GM12891 (cell line): Measurements from ENCODE around the gene PLEK.

Experiments used
- DNase-seq: peaks from one replicate; pipeline ENCODE4 v3.0.0; 2011; ENCODE audit warnings: low spot score; ENCODE audit not compliant: insufficient read length
- FAIRE-seq: peaks from 2 replicates; lab custom pipeline; 2011; peaks lifted over from hg19 to GRCh38; lab: Jason Lieb, UNC
- PAX5 ChIP-seq: IDR thresholded peaks from 2 replicates; pipeline ENCODE4 v1.6.1; 2011; ENCODE audit warnings: low read length, moderate library complexity, mild to moderate bottlenecking; ENCODE audit not compliant: insufficient read depth, severe bottlenecking
- POLR2A ChIP-seq: IDR thresholded peaks from 2 replicates; pipeline ENCODE4 v1.6.1; 2011; ENCODE audit warnings: low read depth, low read length, control low read depth
- POLR2AphosphoS5 ChIP-seq: IDR thresholded peaks from 2 replicates; pipeline ENCODE4 v1.6.1; 2011; ENCODE audit warnings: low read depth, low read length, control low read depth
- POU2F2 ChIP-seq: IDR thresholded peaks from 2 replicates; pipeline ENCODE4 v1.6.1; 2011; ENCODE audit warnings: low read depth, mild to moderate bottlenecking, control low read depth, low read length, moderate library complexity
- SPI1 ChIP-seq: IDR thresholded peaks from 2 replicates; pipeline ENCODE4 v1.6.1; 2011; ENCODE audit warnings: low read depth, low read length, control low read depth
- TAF1 ChIP-seq: IDR thresholded peaks from 2 replicates; pipeline ENCODE4 v1.6.1; 2011; ENCODE audit warnings: low read depth, low read length, control low read depth

PLEK gene

DNA sequence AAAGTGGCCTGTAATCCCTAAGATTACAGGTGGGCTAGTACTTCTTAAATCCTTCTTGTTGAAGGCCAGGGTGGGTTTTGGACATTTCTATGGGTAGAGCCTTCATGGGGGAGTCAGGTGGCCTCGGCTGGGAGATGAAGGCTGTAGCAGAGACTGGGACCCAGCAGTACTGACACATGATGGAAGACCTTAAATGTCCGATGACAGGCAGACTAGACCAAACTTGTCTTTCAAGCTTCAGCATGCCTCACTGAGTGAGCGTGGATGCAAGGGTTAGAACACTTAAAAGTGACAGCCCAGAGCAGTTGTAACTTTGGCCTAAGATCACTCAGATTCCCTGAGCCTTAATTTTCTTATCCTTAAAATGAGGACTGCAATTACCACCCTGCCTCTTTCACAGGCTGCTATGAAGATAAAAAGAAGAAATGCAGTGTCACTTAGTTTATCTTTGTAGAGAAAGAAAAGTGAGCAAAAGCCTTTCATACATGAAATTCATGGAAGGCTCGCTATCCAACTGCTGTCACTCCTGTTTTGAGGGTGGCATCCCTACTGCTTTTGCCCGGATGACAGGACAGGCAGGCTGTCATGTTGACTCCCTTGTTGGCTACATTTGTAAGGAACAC is 19.5 kb downstream of the PLEK start:
- peak; percentile 72 for FAIRE-seq
- no peak for DNase-seq

DNA sequence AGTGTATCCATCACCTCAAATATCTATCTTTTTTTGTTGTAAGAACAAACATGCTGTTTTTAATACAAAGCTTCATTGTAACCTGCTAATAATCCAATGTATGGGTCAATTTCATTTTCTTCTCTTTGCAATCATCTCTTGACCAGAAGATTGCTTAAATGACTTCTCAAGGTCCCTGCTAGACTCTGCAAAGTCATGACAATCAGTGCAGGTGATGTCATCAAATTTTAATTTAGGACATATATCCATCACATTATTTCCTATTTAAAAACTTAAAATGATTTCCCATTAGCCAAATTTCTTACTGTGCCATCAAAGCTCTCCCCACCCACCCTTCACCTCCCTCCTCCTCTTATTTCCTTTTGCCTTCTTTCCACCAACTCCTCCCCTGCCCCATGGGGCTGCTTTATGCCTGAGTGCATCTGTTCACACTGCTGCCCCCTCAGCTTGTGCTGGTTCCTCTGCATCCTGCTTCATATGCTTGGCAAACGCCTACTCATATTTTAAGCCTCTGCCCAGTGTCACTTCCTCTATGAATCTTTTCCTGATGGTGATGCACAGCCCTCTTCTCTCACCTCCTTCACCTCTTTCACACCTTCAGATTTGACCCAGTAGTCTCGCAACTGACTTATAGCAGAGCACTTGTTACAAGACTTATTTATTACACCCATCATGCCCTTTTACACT is 20.3 kb downstream of the PLEK start:
- no peak for DNase-seq
- TF ChIP-seq POLR2A (peak; percentile 66), SPI1 (peak; percentile 91), TAF1 (no peak; the same call in 1 of the 2 replicates), POLR2AphosphoS5 (peak; percentile 42; the same call in 1 of the 2 replicates), PAX5 (peak; percentile 84), POU2F2 (peak; percentile 52; the same call in 1 of the 2 replicates)
- peak; percentile 97 for FAIRE-seq

More for the DNA sequence above, 19.5 kb downstream of the PLEK start:
- TF ChIP-seq POU2F2 (no peak), TAF1 (no peak), PAX5 (no peak), POLR2AphosphoS5 (no peak), POLR2A (no peak), SPI1 (no peak)

DNA sequence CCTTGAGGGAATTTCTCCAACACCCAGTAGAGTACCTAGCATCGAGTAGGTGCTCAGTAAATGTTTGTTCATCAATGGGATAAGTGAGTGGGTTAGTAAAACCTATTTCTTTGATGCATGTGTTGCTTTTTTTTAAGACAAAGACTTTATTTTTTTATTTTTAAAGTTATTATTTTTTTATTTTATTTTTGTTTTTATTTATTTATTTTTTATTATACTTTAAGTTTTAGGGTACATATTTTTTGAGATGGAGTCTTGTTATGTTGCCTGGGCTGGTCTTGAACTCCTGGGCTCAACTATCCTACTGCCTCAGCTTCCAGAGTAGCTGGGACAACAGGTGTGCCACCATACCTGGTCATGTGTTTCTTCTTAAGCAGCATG is 20.8 kb downstream of the PLEK start:
- TF ChIP-seq POLR2AphosphoS5, result no peak
- TF ChIP-seq SPI1, result no peak
- TF ChIP-seq POU2F2, result no peak
- no peak for TF ChIP-seq TAF1
- TF ChIP-seq POLR2A, result no peak
- no peak for TF ChIP-seq PAX5
- FAIRE-seq (no peak), DNase-seq (no peak)

DNA sequence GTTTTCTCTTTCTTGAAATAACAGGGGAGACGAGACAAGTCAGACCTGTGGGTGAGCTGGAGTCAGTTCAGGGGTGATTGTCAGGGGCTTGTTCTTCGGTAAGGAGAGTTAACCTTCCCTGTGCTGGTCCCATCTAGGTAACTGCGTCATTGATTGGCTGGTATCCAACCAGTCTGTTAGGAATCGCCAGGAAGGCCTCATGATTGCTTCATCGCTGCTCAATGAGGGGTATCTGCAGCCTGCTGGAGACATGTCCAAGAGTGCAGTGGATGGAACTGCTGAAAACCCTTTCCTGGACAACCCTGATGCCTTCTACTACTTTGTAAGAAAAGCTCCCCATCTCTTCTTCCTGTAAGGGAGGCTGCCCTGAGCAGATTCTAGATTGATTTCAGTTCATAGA is 21.3 kb downstream of the PLEK start:
- TF ChIP-seq POLR2AphosphoS5 (peak; percentile 51; the same call in 1 of the 2 replicates), TAF1 (no peak)
- peak; percentile 70 for FAIRE-seq
- no peak for DNase-seq

DNA sequence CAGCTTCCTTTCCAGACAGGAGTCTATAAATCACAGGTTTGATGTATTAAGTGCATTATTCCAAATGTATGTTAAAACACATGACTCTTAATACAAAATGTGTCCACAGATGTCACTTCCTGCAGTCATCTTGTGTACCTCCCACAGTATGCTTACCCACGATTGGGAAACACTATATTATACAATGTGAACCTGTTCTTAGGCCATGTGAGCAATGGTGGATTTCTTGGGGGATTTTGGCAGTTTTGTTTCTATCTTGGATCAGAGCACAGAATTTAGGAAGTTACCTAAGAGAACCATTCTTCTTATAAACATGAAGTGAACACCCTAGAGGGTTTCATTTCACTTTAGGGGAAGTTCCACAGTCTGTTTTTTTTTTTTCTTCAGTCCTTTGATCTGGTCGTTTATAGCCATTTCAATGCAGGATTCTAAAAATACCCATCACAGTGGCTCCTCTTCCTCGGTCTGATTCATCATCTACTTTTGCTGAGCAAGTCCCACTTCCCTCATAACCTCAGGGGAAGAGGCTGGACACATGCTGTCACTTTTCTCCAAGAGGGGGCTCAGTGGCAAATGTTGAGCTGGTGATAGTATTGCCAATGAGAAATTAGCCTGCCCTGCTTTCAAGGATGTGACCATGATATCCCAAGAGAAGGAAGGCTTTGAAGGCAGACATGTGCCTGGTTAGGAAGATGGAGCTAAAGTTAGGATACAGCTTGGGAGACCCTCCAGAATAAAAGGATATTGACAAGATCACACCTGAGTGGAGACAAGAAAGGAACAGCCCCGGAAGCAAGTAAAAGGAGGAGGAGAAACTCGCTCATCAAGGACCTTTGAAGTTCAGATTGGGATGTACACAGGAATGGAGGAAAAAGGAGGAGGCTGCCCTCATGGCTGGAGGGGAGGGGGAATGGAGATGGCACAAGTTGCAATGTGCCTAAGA is 22.6 kb downstream of the PLEK start:
- TF ChIP-seq POU2F2, result no peak
- peak; percentile 25; the same call in 1 of the 2 replicates for TF ChIP-seq TAF1
- TF ChIP-seq SPI1, result peak; percentile 84
- no peak; the same call in 1 of the 2 replicates for TF ChIP-seq POLR2AphosphoS5
- TF ChIP-seq PAX5, result no peak
- no peak for TF ChIP-seq POLR2A
- FAIRE-seq (peak; percentile 92), DNase-seq (no peak)

DNA sequence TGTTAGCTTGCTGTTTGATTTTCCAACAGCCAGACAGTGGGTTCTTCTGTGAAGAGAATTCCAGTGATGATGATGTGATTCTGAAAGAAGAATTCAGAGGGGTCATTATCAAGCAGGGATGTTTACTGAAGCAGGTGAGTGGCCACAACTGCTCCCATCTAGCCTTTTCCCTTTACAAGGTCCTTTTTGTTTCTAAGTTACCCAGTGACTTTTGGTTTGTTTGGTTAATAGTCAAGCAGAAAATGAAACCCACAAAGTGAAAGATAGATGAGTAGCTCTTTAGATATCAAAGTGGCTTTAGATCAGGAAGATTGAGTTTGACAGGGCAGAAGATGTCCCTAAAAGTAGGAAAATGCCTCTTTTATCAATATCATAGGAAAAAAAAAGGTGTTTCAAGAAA is 23.3 kb downstream of the PLEK start:
- no peak for FAIRE-seq
- DNase-seq, result no peak
- TF ChIP-seq SPI1 (no peak), POU2F2 (no peak), POLR2AphosphoS5 (no peak), POLR2A (0 out of 2 replicates have a peak, but pooled peaks have one; percentile 30), TAF1 (no peak), PAX5 (no peak)

DNA sequence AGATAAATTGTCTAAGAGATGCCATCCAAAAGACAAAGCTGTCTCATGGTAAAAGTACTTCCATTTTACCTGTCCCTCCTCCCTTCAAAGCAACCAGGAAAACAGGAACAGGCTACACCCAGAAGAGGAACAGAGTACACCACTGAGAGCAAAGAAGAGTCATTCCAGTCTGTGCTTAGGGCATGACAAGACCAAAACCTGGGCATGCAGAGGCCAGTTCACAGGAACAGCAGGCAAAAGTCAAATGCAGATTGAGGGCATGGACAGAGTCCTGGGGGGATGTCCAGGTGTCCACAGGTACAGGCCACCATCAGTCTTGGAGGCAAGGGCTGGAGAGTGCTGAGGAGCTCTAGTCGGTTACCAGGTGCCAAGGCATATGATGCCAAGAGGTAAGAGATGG is 23.7 kb downstream of the PLEK start:
- FAIRE-seq, result no peak
- no peak for DNase-seq
- TF ChIP-seq POLR2A (peak; percentile 46; the same call in 1 of the 2 replicates), SPI1 (peak; percentile 97), POLR2AphosphoS5 (peak; percentile 64; the same call in 1 of the 2 replicates), POU2F2 (peak; percentile 41; the same call in 1 of the 2 replicates), PAX5 (no peak), TAF1 (no peak)

DNA sequence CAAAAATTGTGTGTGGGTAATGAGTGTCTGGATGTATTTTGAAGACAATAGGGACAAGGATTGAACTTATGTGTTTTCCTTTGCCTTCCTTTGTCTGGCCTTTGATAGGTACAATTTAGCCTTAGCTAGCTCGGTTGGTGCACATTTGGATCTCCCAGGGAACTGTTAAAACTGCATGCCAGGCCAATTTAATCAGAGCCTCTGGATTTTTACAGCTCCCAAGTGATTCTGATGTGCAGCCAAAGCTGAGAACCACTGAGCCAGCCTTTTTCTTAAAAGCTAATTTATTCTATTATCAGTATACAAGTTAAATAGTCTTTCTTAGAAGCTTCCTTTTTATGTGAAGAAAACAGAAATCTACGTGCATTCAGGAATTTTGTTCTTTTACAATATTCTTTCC is 25.0 kb downstream of the PLEK start:
- no peak for FAIRE-seq
- TF ChIP-seq PAX5, result no peak
- TF ChIP-seq POLR2A, result no peak
- no peak for TF ChIP-seq POU2F2
- no peak for TF ChIP-seq TAF1
- TF ChIP-seq SPI1, result no peak
- no peak for TF ChIP-seq POLR2AphosphoS5
- no peak for DNase-seq

DNA sequence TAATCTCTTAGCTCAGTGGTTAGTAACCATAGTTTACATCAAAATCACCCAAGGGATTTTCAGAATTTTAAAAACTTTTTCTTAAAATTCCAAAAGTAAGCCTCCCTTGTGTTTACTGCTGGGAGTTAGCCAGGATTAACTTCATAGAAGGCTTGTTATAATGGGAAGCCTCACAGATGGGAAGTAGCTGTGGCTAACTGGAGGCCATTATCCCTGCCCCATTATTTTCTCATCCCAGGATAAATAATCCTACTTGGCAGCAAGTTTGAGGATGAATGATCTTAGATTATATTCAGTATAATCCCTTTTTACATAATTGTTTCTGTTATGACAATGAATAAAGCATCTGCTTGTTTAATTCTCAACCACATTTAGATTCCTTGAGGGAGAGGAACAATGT is 25.5 kb downstream of the PLEK start:
- DNase-seq, result no peak
- TF ChIP-seq PAX5, result no peak
- no peak for TF ChIP-seq POU2F2
- no peak for TF ChIP-seq POLR2AphosphoS5
- TF ChIP-seq POLR2A, result no peak
- TF ChIP-seq TAF1, result no peak
- TF ChIP-seq SPI1, result no peak
- no peak for FAIRE-seq
